ENCODE data around the gene CPXM1. TPM values are rescaled to one million over a fixed set of nuclear protein-coding genes. Genes with fewer than 3 reads are reported as not detected.
A peak's percentile ranks its signal among the peaks of the same experiment; 100 is the strongest.

The CPXM1 gene
- total and polyA plus RNA-seq, 9 of the 15 experiments (the other 6 are each of a cell fraction or from before 2014, with no cell fraction given), result 0.04 to 1.1 (median 0.37) TPM; not detected in 2

GRCh38 chr20:2840138-2840966, 39.9 kb upstream of the CPXM1 start, which contains the start of the genes PCED1A and VPS16 (continued):
- TF ChIP-seq BCLAF1 (IDR thresholded peaks at IDR 0.05; ENCODE audit: borderline replicate concordance in 1 of 2, control insufficient read depth in 1 of 2, low read depth in 2 of 2, low read length in 1 of 2) (no peak), PTBP1 (IDR thresholded peaks at IDR 0.05; ENCODE audit: low read depth, low read length) (no peak), MLX (CRISPR knock-in tag; conservative IDR thresholded peaks at IDR 0.05) (0 out of 4 replicates have a peak, but pooled peaks of 1 of the 2 experiments have one; percentile 30), POLR2H (tag; IDR thresholded peaks at IDR 0.05; ENCODE audit: low read depth) (no peak), KLF10 (CRISPR knock-in tag; IDR thresholded peaks at IDR 0.05) (no peak), MEIS2 (IDR thresholded peaks at IDR 0.05; ENCODE audit: partially characterized antibody) (no peak), SETDB1 (IDR thresholded peaks at IDR 0.05; ENCODE audit: low read length) (no peak), ZBTB7A (IDR thresholded peaks at IDR 0.05; ENCODE audit: borderline replicate concordance, control insufficient read depth, low read depth, low read length) (no peak; the same call in 1 of the 2 replicates), RBM25 (IDR thresholded peaks at IDR 0.05; ENCODE audit: low read depth, low read length, severe bottlenecking) (no peak), DNMT1 (IDR thresholded peaks at IDR 0.05) (no peak), CLOCK (CRISPR knock-in tag; IDR thresholded peaks at IDR 0.05; ENCODE audit: borderline replicate concordance) (no peak), HMBOX1 (IDR thresholded peaks at IDR 0.05) (no peak), ID3 (CRISPR knock-in tag; IDR thresholded peaks at IDR 0.05) (no peak), ID3 (tag; IDR thresholded peaks at IDR 0.05) (peak; percentile 91)

Data from K562 (cell line).